ENCODE results near the gene MED4. TPM values are rescaled to one million over a fixed set of nuclear protein-coding genes. Genes with fewer than 3 reads are reported as not detected.

MED4 gene
- total RNA-seq, 2 experiments from 2014 or later, result 45.8 to 50.1 TPM

Other genes with a start within 250 kb of the MED4 start
- 10 to 100 TPM; 44.0 to 44.4 TPM for gene SUCLA2, start 93.8 kb downstream of the MED4 start, total RNA-seq
- 10 to 100 TPM; 28.3 to 29.2 TPM for gene NUDT15, start 57.4 kb downstream of the MED4 start, total RNA-seq
- gene ITM2B, start 138.1 kb upstream of the MED4 start, total RNA-seq, result 100 to 1,000 TPM; 110 to 112 TPM
- 10 to 100 TPM; 25.1 to 25.6 TPM for gene RB1, start 208.6 kb upstream of the MED4 start, total RNA-seq